AG04450 (cell line): ENCODE results near the gene ACADM. TPM values are rescaled to one million over a fixed set of nuclear protein-coding genes. Genes with fewer than 3 reads are reported as not detected.

ENCODE experiments used
- CTCF ChIA-PET: fragments of 300-600, 350-600 bp; formaldehyde crosslinking; extraction: SDS; loops from one replicate; lab custom pipeline; 2022; ENCODE audit warnings: antibody characterized with exemption, inconsistent platforms; lab: Charles Lee
- POLR2A ChIA-PET: fragments of 350-600 bp; formaldehyde crosslinking; extraction: SDS; loops from one replicate; lab custom pipeline; 2021; ENCODE audit warnings: antibody characterized with exemption, inconsistent platforms; lab: Yijun Ruan, JAX
- DNase-seq: peaks from one replicate; pipeline ENCODE4 v3.0.0-alpha.2; 2011; ENCODE audit warnings: low read depth, low spot score
- H3K27ac ChIP-seq: one replicate; pipeline ENCODE4 v1.5.1; 2012; ENCODE audit warnings: low read depth, low read length, control low read depth
- H3K27me3 ChIP-seq: one replicate; pipeline ENCODE4 v1.6.0; 2012; ENCODE audit warnings: low read length; ENCODE audit not compliant: control insufficient read depth, insufficient read depth
- H3K4me3 ChIP-seq: 2 replicates; pipeline ENCODE4 v1.5.1; 2011; ENCODE audit warnings: mild to moderate bottlenecking, low read depth, low read length, control low read depth
- H3K9me3 ChIP-seq: 2 replicates; pipeline ENCODE4 v1.5.1; 2012; ENCODE audit warnings: low read length; ENCODE audit not compliant: control insufficient read depth, insufficient read depth
- polyA plus RNA-seq: library from polyadenylated mRNA; depleted of rRNA; stranded (reverse); fragments of >200 nt; gene quantifications from 2 replicates; pipeline ENCODE4 v1.2.3, GENCODE V29; 2011
- TF ChIP-seq, protein P1 (sequence below): IDR thresholded peaks from 2 replicates; pipeline ENCODE4 v1.5.1; 2011; ENCODE audit warnings: low read depth, low read length, control low read depth, inconsistent platforms

The ACADM gene
- polyA plus RNA-seq, 1 experiment = 43.2 TPM

DNA sequence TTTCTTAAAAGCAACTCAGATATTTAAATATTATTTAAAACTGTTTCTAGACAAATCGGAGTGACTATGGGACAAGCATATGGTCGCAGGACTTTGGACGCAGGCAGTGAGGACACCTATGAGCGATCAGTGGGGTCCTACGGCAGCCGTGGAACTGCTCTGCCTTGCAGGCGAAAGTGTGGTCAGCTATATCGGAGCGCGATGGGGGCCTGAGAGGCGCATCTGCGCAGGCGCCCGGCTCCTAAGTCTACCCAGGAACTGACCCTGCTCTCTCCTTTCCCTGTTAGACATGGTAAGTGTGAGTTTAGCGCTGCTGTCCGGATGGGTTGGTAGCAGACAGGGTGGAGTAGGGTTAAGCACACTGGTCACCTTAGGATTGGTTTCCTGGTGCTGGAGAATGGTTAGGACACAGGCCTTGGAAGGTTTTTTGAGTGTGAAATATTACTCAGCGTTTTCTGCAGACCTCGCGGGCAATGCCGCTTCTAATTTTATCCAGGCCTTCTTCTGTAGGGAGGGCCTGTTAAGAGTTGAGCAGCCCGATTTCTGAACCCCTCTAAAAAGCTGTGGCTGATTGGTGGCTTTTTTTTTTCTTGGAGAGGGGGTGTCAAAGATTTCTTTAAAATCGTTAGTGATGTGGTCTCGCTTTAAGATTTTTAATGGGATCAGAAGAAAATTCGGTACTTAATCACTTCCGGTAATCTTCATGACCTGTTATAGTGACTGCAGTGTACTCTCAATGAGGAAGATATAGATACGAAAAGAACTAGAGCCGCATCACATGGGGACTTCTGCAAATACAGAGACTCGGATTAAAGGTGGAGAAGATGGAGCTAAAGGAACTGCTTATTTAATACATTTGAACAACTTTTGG, 61.7 kb downstream of the ACADM start, which contains the start of gene RABGGTB:
Gene RABGGTB, plus strand, starts transcription at position 274 of the 871 bp plus-strand sequence. Its CDS starts 16 bp downstream, at position 290.
- TF ChIP-seq, protein P1, sequence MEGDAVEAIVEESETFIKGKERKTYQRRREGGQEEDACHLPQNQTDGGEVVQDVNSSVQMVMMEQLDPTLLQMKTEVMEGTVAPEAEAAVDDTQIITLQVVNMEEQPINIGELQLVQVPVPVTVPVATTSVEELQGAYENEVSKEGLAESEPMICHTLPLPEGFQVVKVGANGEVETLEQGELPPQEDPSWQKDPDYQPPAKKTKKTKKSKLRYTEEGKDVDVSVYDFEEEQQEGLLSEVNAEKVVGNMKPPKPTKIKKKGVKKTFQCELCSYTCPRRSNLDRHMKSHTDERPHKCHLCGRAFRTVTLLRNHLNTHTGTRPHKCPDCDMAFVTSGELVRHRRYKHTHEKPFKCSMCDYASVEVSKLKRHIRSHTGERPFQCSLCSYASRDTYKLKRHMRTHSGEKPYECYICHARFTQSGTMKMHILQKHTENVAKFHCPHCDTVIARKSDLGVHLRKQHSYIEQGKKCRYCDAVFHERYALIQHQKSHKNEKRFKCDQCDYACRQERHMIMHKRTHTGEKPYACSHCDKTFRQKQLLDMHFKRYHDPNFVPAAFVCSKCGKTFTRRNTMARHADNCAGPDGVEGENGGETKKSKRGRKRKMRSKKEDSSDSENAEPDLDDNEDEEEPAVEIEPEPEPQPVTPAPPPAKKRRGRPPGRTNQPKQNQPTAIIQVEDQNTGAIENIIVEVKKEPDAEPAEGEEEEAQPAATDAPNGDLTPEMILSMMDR = no peak
- ChIA-PET CTCF (no interaction called here), POLR2A (interaction anchor here (0.6 to 1.7 kb wide), 8 partner anchors 9 to 25 kb away, joined by 3 to 12 read pairs (median 6); partner anchors contain the start of gene MSH4)
- H3K4me3 ChIP-seq = peak within 1 kb of the TSS; percentile 73
- DNase-seq = peak; percentile 91
- H3K9me3 ChIP-seq = no peaks in the 10 kb centered on the region; the same call in 1 of the 2 replicates
- peak within 1 kb of the TSS; percentile 35 for H3K27ac ChIP-seq
- H3K27me3 ChIP-seq = no peaks in the 10 kb centered on the region

DNA sequence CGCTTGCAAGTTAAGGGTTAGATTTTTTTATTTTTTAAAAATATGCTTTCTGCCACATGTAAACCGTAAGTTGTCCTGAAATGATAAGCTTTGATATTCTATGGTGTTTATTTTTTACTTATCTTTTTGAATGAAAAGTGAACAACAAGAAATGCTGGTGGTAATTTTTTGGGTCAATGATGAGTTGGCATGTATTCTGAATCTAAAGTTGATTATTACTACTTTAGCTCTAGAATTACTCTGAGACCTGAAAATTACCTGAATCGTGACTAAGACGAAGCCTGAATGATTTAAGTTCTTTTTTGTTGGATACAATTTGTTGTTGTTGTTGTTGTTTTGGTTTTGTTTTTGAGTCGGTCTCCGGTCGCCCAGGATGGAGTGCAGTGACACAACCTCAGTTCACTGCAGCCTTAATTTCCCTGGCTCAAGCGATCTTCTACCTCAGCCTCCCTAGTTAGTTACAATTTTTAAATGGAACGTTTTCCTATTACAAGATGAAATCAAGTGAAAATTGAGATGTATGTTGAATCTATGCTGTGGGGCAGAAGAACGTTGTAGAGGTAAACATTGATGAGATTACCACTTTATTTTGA, 62.5 kb downstream of the ACADM start:
- DNase-seq = no peak
- CTCF ChIA-PET = no interaction called here
- H3K27ac ChIP-seq = no peak overlapping the region
- no peaks in the 10 kb centered on the region for H3K27me3 ChIP-seq
- H3K4me3 ChIP-seq = peak overlapping the region; percentile 73
- TF ChIP-seq, protein P1 = no peak
- no peaks in the 10 kb centered on the region; the same call in 1 of the 2 replicates for H3K9me3 ChIP-seq
- POLR2A ChIA-PET = interaction anchor here (1.0 to 1.7 kb wide), 3 partner anchors 19 to 21 kb away, joined by 3 to 12 read pairs (median 6); no protein-coding TSS in a partner anchor

DNA sequence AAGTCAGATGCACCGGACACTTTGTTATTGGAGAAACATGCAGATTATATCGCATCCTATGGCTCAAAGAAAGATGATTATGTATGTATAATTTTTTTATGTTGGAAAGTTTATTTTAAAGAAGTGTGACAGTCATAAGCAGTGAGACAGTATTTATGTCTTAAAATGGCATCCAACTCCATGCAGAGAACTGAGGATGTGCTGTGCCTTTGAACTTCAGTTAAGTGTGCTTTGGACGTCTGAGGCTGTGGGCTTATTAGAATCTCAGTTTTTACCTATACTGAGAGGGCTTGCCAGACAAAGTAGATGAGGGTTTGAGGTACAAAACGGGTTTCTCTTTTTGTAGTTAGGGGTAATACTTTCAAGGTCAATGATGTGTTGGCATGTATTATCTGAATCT, 63.0 kb downstream of the ACADM start:
- no peaks in the 10 kb centered on the region; the same call in 1 of the 2 replicates for H3K9me3 ChIP-seq
- ChIA-PET CTCF (no interaction called here), POLR2A (no interaction called here)
- no peak overlapping the region for H3K27ac ChIP-seq
- H3K4me3 ChIP-seq = peak overlapping the region; percentile 73
- no peaks in the 10 kb centered on the region for H3K27me3 ChIP-seq
- no peak for DNase-seq
- TF ChIP-seq, protein P1 = no peak

DNA sequence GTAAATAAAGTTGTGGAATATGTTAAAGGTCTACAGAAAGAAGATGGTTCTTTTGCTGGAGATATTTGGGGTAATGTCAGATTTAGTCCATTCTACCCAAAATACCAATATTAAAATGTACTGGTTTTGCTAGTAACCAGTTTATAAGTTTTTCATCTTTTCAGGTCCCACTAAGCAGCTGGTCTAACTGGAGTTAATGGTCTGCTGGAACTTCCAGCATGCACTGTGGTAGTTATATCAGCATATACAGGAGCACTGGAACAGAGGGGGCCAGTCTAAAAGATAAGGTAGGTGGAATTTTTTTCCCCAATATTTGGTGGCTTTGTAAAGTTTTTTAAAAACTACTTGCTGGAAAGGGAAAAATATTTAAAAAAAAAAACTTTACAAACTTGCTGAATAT, 65.5 kb downstream of the ACADM start:
- POLR2A ChIA-PET = no interaction called here
- H3K4me3 ChIP-seq = peak overlapping the region; percentile 11
- no peak for DNase-seq

More for the DNA sequence above, 65.5 kb downstream of the ACADM start:
- no peaks in the 10 kb centered on the region; the same call in 1 of the 2 replicates for H3K9me3 ChIP-seq
- CTCF ChIA-PET = no interaction called here
- H3K27me3 ChIP-seq = no peaks in the 10 kb centered on the region
- no peak overlapping the region for H3K27ac ChIP-seq
- TF ChIP-seq, protein P1 = no peak
